HEK293 (cell line): ENCODE measurements around the gene FOXI2.

Experiments
- CTCF ChIA-PET: fragments of 350-600 bp; formaldehyde crosslinking; extraction: SDS; loops from one replicate; lab custom pipeline; 2021; ENCODE audit warnings: antibody characterized with exemption; lab: Yijun Ruan, JAX
- POLR2A ChIA-PET: fragments of 300-600 bp; formaldehyde crosslinking; extraction: SDS; loops from one replicate; lab custom pipeline; 2020; ENCODE audit warnings: antibody characterized with exemption, inconsistent platforms; lab: Yijun Ruan, JAX
- H3K27ac ChIP-seq: fragments of 200-500 bp; sonication (Bioruptor generic); 2 replicates; pipeline ENCODE4 v1.5.1; 2014; ENCODE audit warnings: low read depth, low read length, control low read depth, inconsistent platforms; ENCODE audit errors: extremely low read depth
- H3K36me3 ChIP-seq, 2 experiments: fragments of 200-500 bp in 1 of 2; sonication (Bioruptor generic) in 1 of 2; 1 replicate in 1 of 2; 2 replicates in 1 of 2; pipeline ENCODE4 v1.5.1; 2014 to 2017; ENCODE audit warnings: inconsistent platforms in 2 of 2, low read length in 2 of 2; ENCODE audit not compliant: control insufficient read depth in 2 of 2, insufficient read depth in 1 of 2
- H3K4me1 ChIP-seq: fragments of 200-500 bp; sonication (Bioruptor generic); 2 replicates; pipeline ENCODE4 v1.5.1; 2014; ENCODE audit warnings: mild to moderate bottlenecking, low read length, inconsistent platforms; ENCODE audit not compliant: control insufficient read depth, insufficient read depth
- H3K4me3 ChIP-seq: 2 replicates; pipeline ENCODE4 v1.5.1; 2011; ENCODE audit warnings: low read depth, mild to moderate bottlenecking, control low read depth, low read length, moderate library complexity
- H3K9me3 ChIP-seq: fragments of 200-500 bp; sonication (Bioruptor generic); 2 replicates; pipeline ENCODE4 v1.5.1; 2014; ENCODE audit warnings: low read depth, low read length, inconsistent platforms; ENCODE audit not compliant: control insufficient read depth, insufficient read depth
- FEZF1 ChIP-seq: fragments of 450-650 bp; formaldehyde crosslinking; IDR thresholded peaks from 2 replicates; pipeline ENCODE4 v1.5.1; 2016; ENCODE audit warnings: missing biosample characterization, missing genetic modification characterization
- GLI2 ChIP-seq: fragments of 450-650 bp; formaldehyde crosslinking; IDR thresholded peaks from 2 replicates; pipeline ENCODE4; 2017; ENCODE audit warnings: missing biosample characterization, missing genetic modification characterization, low read depth, borderline replicate concordance
- IKZF3 ChIP-seq: fragments of 450-650 bp; IDR thresholded peaks from 2 replicates; pipeline ENCODE4 v1.5.0; 2018; ENCODE audit warnings: missing biosample characterization, mild to moderate bottlenecking, missing genetic modification characterization, moderate library complexity
- MZF1 ChIP-seq: fragments of 450-650 bp; formaldehyde crosslinking; IDR thresholded peaks from 2 replicates; pipeline ENCODE4 v1.5.1; 2017; ENCODE audit warnings: missing biosample characterization, missing genetic modification characterization, borderline replicate concordance
- ZFHX2 ChIP-seq: fragments of 450-650 bp; formaldehyde crosslinking; conservative IDR thresholded peaks from 2 replicates; pipeline ENCODE4 v1.5.1; 2016; ENCODE audit warnings: missing biosample characterization, missing genetic modification characterization
- ZNF138 ChIP-seq: fragments of 450-650 bp; formaldehyde crosslinking; IDR thresholded peaks from 2 replicates; pipeline ENCODE4 v1.5.1; 2016; ENCODE audit warnings: missing biosample characterization, missing genetic modification characterization, borderline replicate concordance
- ZNF175 ChIP-seq: fragments of 450-650 bp; formaldehyde crosslinking; IDR thresholded peaks from 2 replicates; pipeline ENCODE4 v1.5.1; 2016; ENCODE audit warnings: missing biosample characterization, missing genetic modification characterization
- ZNF184 ChIP-seq: fragments of 450-650 bp; IDR thresholded peaks from 2 replicates; pipeline ENCODE4 v1.5.1; 2018; ENCODE audit warnings: missing biosample characterization, mild to moderate bottlenecking, missing genetic modification characterization
- ZNF302 ChIP-seq: fragments of 450-650 bp; formaldehyde crosslinking; IDR thresholded peaks from 2 replicates; pipeline ENCODE4 v1.5.1; 2016; ENCODE audit warnings: missing biosample characterization, missing genetic modification characterization, low read depth
- ZNF510 ChIP-seq: fragments of 450-650 bp; formaldehyde crosslinking; IDR thresholded peaks from 2 replicates; pipeline ENCODE4 v1.5.1; 2018; ENCODE audit warnings: mild to moderate bottlenecking, missing genetic modification characterization, missing biosample characterization; ENCODE audit not compliant: insufficient replicate concordance
- ZNF521 ChIP-seq: fragments of 450-650 bp; formaldehyde crosslinking; IDR thresholded peaks from 2 replicates; pipeline ENCODE4 v1.5.1; 2017; ENCODE audit warnings: missing biosample characterization, mild to moderate bottlenecking, missing genetic modification characterization
- ZNF585B ChIP-seq: fragments of 450-650 bp; formaldehyde crosslinking; IDR thresholded peaks from 2 replicates; pipeline ENCODE4 v1.5.1; 2016; ENCODE audit warnings: missing biosample characterization, missing genetic modification characterization
- ZNF626 ChIP-seq: fragments of 450-650 bp; sonication (Bioruptor Pico); formaldehyde crosslinking; IDR thresholded peaks from 2 replicates; pipeline ENCODE4 v1.5.1; 2018; ENCODE audit warnings: missing biosample characterization, missing genetic modification characterization, inconsistent platforms
- TF ChIP-seq, protein P1 (sequence below): fragments of 450-650 bp; formaldehyde crosslinking; conservative IDR thresholded peaks from 2 replicates; pipeline ENCODE4 v1.5.1; 2016; ENCODE audit warnings: low read depth, missing biosample characterization, missing genetic modification characterization
- TF ChIP-seq, protein P2 (sequence below): fragments of 450-650 bp; formaldehyde crosslinking; IDR thresholded peaks from 2 replicates; pipeline ENCODE4 v1.5.1; 2016; ENCODE audit warnings: missing biosample characterization, missing genetic modification characterization
- TF ChIP-seq, protein P3 (sequence below): fragments of 450-650 bp; formaldehyde crosslinking; IDR thresholded peaks from 2 replicates; pipeline ENCODE4 v1.5.1; 2016; ENCODE audit warnings: missing biosample characterization, missing genetic modification characterization, low read depth
- TF ChIP-seq, protein P4 (sequence below): fragments of 450-650 bp; formaldehyde crosslinking; IDR thresholded peaks from 2 replicates; pipeline ENCODE4 v1.5.1; 2016; ENCODE audit warnings: missing biosample characterization, missing genetic modification characterization
- TF ChIP-seq, protein P5 (sequence below): fragments of 450-650 bp; formaldehyde crosslinking; IDR thresholded peaks from 2 replicates; pipeline ENCODE4 v1.5.1; 2016; ENCODE audit warnings: missing biosample characterization, missing genetic modification characterization

Gene FOXI2

DNA sequence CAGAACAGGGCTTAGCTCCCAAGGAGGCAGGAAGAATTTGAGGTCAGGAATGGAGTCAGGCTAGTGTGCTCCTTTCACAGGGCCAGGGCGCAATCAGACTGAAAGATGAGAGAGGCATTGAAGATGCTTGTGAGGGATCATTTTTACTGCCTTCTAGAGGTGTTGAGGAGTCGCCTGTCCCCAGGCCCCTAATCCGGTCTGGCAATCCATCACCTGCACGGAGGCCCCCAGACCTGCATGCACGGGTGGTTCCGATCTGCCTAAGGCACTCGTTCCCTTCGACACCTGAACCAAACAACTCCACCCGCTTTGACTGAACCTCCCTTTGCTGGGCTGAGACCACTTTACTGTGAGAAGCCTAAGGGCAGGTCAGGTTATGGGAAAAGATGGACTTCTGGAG, 8.0 kb downstream of the FOXI2 start:
- H3K36me3 ChIP-seq = no peaks in the 10 kb centered on the region
- ChIA-PET POLR2A (no interaction called here), CTCF (no interaction called here)
- no peak overlapping the region for H3K4me3 ChIP-seq
- no peak overlapping the region for H3K27ac ChIP-seq
- H3K9me3 ChIP-seq = no peaks in the 10 kb centered on the region
- no peak for TF ChIP-seq FEZF1 (tag by site-specific recombination)
- no peak for TF ChIP-seq ZNF184 (tag by site-specific recombination)
- no peak for TF ChIP-seq IKZF3 (tag by site-specific recombination)
- TF ChIP-seq ZNF626 = no peak
- no peak for TF ChIP-seq ZNF585B (tag by site-specific recombination)
- TF ChIP-seq, protein P1, sequence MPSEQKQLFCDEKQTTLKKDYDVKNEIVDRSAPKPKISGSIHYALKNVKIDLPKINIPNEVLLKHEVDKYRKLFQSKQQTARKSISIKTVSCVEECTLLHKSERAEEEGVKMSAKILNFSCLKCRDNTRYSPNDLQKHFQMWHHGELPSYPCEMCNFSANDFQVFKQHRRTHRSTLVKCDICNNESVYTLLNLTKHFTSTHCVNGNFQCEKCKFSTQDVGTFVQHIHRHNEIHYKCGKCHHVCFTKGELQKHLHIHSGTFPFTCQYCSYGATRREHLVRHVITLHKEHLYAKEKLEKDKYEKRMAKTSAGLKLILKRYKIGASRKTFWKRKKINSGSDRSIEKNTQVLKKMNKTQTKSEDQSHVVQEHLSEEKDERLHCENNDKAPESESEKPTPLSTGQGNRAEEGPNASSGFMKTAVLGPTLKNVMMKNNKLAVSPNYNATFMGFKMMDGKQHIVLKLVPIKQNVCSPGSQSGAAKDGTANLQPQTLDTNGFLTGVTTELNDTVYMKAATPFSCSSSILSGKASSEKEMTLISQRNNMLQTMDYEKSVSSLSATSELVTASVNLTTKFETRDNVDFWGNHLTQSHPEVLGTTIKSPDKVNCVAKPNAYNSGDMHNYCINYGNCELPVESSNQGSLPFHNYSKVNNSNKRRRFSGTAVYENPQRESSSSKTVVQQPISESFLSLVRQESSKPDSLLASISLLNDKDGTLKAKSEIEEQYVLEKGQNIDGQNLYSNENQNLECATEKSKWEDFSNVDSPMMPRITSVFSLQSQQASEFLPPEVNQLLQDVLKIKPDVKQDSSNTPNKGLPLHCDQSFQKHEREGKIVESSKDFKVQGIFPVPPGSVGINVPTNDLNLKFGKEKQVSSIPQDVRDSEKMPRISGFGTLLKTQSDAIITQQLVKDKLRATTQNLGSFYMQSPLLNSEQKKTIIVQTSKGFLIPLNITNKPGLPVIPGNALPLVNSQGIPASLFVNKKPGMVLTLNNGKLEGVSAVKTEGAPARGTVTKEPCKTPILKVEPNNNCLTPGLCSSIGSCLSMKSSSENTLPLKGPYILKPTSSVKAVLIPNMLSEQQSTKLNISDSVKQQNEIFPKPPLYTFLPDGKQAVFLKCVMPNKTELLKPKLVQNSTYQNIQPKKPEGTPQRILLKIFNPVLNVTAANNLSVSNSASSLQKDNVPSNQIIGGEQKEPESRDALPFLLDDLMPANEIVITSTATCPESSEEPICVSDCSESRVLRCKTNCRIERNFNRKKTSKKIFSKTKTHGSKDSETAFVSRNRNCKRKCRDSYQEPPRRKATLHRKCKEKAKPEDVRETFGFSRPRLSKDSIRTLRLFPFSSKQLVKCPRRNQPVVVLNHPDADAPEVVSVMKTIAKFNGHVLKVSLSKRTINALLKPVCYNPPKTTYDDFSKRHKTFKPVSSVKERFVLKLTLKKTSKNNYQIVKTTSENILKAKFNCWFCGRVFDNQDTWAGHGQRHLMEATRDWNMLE (tag by site-specific recombination) = no peak
- TF ChIP-seq, protein P2, sequence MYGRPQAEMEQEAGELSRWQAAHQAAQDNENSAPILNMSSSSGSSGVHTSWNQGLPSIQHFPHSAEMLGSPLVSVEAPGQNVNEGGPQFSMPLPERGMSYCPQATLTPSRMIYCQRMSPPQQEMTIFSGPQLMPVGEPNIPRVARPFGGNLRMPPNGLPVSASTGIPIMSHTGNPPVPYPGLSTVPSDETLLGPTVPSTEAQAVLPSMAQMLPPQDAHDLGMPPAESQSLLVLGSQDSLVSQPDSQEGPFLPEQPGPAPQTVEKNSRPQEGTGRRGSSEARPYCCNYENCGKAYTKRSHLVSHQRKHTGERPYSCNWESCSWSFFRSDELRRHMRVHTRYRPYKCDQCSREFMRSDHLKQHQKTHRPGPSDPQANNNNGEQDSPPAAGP (tag by site-specific recombination) = no peak
- TF ChIP-seq ZNF175 (tag by site-specific recombination) = no peak
- TF ChIP-seq, protein P3, sequence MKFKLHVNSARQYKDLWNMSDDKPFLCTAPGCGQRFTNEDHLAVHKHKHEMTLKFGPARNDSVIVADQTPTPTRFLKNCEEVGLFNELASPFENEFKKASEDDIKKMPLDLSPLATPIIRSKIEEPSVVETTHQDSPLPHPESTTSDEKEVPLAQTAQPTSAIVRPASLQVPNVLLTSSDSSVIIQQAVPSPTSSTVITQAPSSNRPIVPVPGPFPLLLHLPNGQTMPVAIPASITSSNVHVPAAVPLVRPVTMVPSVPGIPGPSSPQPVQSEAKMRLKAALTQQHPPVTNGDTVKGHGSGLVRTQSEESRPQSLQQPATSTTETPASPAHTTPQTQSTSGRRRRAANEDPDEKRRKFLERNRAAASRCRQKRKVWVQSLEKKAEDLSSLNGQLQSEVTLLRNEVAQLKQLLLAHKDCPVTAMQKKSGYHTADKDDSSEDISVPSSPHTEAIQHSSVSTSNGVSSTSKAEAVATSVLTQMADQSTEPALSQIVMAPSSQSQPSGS (tag by site-specific recombination) = no peak
- TF ChIP-seq MZF1 (tag by site-specific recombination) = no peak
- TF ChIP-seq GLI2 (tag by site-specific recombination) = no peak
- H3K4me1 ChIP-seq = no peaks in the 10 kb centered on the region

DNA sequence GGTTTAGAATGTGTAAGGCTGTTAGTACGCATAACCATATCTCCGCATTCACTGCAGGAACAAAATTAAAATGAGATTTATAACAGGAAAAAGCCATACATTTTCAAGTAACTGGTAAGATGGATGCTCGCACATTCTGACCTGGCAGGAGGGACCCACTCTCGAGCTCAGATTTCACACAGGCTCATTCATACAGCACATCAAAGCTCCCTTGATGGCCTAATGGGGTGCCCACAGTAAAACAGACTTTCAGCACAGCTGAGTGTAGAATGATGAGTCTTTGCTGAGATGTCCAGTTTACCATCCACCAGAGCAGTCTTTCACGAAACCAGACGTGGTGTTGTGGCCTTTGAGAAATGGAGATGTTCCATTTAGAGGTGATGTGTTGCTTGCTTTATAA, 8.9 kb downstream of the FOXI2 start:
- Histone ChIP-seq H3K4me3 (no peak overlapping the region), H3K4me1 (no peaks in the 10 kb centered on the region), H3K9me3 (no peaks in the 10 kb centered on the region), H3K27ac (no peak overlapping the region)
- ChIA-PET CTCF (no interaction called here), POLR2A (no interaction called here)
- no peak for TF ChIP-seq ZNF302 (tag by site-specific recombination)
- no peak for TF ChIP-seq ZNF138 (tag by site-specific recombination)
- TF ChIP-seq ZNF521 (tag by site-specific recombination) = no peak
- no peak for TF ChIP-seq ZNF510 (tag by site-specific recombination)
- TF ChIP-seq, protein P4, sequence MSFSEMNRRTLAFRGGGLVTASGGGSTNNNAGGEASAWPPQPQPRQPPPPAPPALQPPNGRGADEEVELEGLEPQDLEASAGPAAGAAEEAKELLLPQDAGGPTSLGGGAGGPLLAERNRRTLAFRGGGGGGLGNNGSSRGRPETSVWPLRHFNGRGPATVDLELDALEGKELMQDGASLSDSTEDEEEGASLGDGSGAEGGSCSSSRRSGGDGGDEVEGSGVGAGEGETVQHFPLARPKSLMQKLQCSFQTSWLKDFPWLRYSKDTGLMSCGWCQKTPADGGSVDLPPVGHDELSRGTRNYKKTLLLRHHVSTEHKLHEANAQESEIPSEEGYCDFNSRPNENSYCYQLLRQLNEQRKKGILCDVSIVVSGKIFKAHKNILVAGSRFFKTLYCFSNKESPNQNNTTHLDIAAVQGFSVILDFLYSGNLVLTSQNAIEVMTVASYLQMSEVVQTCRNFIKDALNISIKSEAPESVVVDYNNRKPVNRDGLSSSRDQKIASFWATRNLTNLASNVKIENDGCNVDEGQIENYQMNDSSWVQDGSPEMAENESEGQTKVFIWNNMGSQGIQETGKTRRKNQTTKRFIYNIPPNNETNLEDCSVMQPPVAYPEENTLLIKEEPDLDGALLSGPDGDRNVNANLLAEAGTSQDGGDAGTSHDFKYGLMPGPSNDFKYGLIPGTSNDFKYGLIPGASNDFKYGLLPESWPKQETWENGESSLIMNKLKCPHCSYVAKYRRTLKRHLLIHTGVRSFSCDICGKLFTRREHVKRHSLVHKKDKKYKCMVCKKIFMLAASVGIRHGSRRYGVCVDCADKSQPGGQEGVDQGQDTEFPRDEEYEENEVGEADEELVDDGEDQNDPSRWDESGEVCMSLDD (tag by site-specific recombination) = no peak
- TF ChIP-seq, protein P5, sequence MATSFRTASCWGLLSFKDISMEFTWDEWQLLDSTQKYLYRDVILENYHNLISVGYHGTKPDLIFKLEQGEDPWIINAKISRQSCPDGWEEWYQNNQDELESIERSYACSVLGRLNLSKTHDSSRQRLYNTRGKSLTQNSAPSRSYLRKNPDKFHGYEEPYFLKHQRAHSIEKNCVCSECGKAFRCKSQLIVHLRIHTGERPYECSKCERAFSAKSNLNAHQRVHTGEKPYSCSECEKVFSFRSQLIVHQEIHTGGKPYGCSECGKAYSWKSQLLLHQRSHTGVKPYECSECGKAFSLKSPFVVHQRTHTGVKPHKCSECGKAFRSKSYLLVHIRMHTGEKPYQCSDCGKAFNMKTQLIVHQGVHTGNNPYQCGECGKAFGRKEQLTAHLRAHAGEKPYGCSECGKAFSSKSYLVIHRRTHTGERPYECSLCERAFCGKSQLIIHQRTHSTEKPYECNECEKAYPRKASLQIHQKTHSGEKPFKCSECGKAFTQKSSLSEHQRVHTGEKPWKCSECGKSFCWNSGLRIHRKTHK (tag by site-specific recombination) = no peak
- TF ChIP-seq ZFHX2 = no peak
- TF ChIP-seq, all 188 proteins: peak for 0
- no peaks in the 10 kb centered on the region for H3K36me3 ChIP-seq
